Measurements from ENCODE around the gene OR7C1. TPM values are rescaled to one million over a fixed set of nuclear protein-coding genes. Genes with fewer than 3 reads are reported as not detected.

Gene OR7C1
- not detected for total RNA-seq

DNA sequence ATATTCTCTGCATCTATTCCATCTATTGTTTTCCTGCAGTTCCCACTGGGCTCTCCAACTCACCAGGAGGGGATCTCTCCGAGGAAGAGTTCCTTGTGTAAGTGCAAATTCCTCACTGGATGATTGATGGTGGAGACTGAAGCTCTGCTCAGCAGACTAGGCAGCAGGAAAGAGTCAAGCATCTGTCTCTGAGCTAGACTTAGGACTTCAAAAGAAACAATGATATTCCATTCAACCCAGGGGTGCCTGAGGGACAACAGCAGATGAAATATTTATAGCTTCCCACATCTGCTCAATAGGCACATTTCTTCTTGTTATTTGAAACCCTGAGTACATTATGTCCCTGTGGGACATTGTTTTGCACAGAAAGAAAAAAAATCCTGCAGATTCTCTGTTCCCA lies at the start of gene OR7C1, which contains the start of gene OR7A5:
OR7C1 (minus strand) TSS at position 175 of the 400 bp plus-strand sequence. CDS start 35,049 bp downstream, outside the sequence.
OR7A5 (minus strand) TSS at position 175 of the 400 bp plus-strand sequence. CDS start 6,944 bp downstream, outside the sequence.
- Histone ChIP-seq H3K9me3 (no peaks in the 10 kb centered on the region), H3K4me3 (no peak within 1 kb of the TSS), H3K4me1 (no peaks in the 10 kb centered on the region), H3K27me3 (no peaks in the 10 kb centered on the region), H3K27ac (no peak within 1 kb of the TSS), H3K36me3 (no peaks in the 10 kb centered on the region)
- no peak for DNase-seq
- TF ChIP-seq, protein P1, sequence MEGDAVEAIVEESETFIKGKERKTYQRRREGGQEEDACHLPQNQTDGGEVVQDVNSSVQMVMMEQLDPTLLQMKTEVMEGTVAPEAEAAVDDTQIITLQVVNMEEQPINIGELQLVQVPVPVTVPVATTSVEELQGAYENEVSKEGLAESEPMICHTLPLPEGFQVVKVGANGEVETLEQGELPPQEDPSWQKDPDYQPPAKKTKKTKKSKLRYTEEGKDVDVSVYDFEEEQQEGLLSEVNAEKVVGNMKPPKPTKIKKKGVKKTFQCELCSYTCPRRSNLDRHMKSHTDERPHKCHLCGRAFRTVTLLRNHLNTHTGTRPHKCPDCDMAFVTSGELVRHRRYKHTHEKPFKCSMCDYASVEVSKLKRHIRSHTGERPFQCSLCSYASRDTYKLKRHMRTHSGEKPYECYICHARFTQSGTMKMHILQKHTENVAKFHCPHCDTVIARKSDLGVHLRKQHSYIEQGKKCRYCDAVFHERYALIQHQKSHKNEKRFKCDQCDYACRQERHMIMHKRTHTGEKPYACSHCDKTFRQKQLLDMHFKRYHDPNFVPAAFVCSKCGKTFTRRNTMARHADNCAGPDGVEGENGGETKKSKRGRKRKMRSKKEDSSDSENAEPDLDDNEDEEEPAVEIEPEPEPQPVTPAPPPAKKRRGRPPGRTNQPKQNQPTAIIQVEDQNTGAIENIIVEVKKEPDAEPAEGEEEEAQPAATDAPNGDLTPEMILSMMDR (IDR thresholded peaks at IDR 0.05) = no peak
- no peak for TF ChIP-seq POLR2A (IDR thresholded peaks at IDR 0.05)

DNA sequence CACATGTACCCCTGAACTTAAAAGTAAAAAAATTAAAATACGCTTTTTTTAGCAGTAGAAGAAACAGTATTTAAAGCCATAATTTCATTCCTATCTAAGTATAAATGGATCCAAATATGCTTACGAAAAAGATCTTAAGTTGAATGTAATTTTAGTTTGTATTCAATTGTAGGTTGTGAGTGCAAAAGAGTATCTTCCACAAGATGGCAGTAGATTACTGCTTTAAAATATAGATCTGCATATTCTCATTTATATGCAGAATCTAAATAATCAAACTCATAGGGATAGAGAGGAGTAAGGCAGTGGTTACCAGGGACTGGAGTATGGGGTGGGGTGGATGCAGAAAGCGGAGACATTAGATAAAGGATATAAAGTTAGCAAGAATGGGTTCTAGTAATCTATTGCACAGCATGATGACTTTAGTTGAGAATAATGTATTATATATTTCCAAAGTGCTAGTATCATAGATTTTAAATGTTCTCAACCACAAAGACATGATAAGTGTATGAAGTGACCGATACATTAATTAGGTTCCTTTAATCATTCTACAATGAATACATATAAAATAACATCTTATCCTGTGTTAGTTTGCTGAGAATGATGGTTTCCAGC lies 36.7 kb upstream of the OR7C1 start:
- Histone ChIP-seq H3K36me3 (no peaks in the 10 kb centered on the region), H3K9me3 (no peaks in the 10 kb centered on the region), H3K4me1 (no peaks in the 10 kb centered on the region), H3K4me3 (no peak overlapping the region), H3K27ac (no peak overlapping the region), H3K27me3 (no peaks in the 10 kb centered on the region)
- no peak for TF ChIP-seq POLR2A (IDR thresholded peaks at IDR 0.05)
- TF ChIP-seq, protein P1 (IDR thresholded peaks at IDR 0.05) = peak in 4 of 6 experiments; percentile 9 to 51 (median 38)
- no peak for DNase-seq

DNA sequence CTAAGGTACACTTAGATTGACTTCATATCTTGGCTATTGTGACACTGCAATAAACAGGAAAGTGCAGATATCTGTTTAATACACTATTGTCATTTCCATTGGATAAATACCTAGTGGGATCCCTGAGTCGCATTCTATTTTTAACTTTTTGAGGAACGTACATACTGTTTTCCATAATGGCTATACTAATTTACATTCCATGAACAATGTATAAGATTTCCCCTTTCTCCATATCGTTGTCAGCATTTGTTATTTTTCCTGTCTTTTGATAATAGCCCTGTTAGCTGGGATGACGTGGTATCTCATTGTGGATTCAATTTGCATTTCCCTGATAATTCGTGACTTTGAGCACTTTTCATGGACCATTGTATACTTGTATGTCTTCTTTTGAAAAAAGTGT lies 33.5 kb upstream of the OR7C1 start:
- no peaks in the 10 kb centered on the region for H3K27me3 ChIP-seq
- H3K27ac ChIP-seq = no peak overlapping the region
- H3K9me3 ChIP-seq = no peaks in the 10 kb centered on the region
- H3K36me3 ChIP-seq = no peaks in the 10 kb centered on the region
- TF ChIP-seq, protein P1 (IDR thresholded peaks at IDR 0.05) = no peak
- no peak for TF ChIP-seq POLR2A (IDR thresholded peaks at IDR 0.05)
- no peak overlapping the region for H3K4me3 ChIP-seq
- DNase-seq = no peak
- H3K4me1 ChIP-seq = no peaks in the 10 kb centered on the region

DNA sequence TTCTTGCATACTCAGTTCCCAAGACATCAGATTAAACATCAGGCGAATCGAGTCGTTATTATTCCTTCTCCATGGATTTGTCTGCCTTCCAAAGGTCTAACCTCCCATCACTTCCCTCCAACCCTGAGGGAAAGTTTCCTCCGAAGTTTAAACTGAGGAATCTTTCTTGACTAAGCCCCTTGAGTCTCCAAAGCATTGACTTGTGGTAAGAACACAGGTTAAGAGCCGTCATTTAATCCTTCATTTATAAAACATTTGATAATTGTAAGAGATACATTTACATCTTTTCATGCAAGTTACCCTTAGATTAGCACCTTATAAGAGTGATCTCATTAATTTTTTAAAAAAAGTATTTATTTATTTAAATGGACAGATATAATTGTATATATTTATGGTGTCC lies 13.8 kb upstream of the OR7C1 start, which contains the start of gene OR7A10:
OR7A10 (minus strand) TSS at position 101 of the 400 bp plus-strand sequence. CDS start 7,045 bp downstream, outside the sequence.
- no peaks in the 10 kb centered on the region for H3K27me3 ChIP-seq
- H3K4me3 ChIP-seq = no peak within 1 kb of the TSS
- TF ChIP-seq, protein P1 (IDR thresholded peaks at IDR 0.05) = no peak
- TF ChIP-seq POLR2A (IDR thresholded peaks at IDR 0.05) = no peak

GRCh38 chr19:14843578-14843977 lies 8.6 kb upstream of the OR7C1 start:
- Histone ChIP-seq H3K9me3 (no peaks in the 10 kb centered on the region), H3K4me3 (no peak overlapping the region), H3K36me3 (no peaks in the 10 kb centered on the region), H3K4me1 (no peaks in the 10 kb centered on the region), H3K27me3 (no peaks in the 10 kb centered on the region), H3K27ac (no peak overlapping the region)
- TF ChIP-seq, protein P1 (IDR thresholded peaks at IDR 0.05) = no peak
- TF ChIP-seq POLR2A (IDR thresholded peaks at IDR 0.05) = no peak
- DNase-seq = no peak

More for the DNA sequence above, 13.8 kb upstream of the OR7C1 start, which contains the start of gene OR7A10:
- H3K4me1 ChIP-seq = no peaks in the 10 kb centered on the region
- no peak within 1 kb of the TSS for H3K27ac ChIP-seq
- DNase-seq = no peak
- no peaks in the 10 kb centered on the region for H3K36me3 ChIP-seq
- H3K9me3 ChIP-seq = no peaks in the 10 kb centered on the region

Measured in Peyer's patch (tissue), 4 donors.